HL-60 (cell line): Measurements from ENCODE around the gene CEND1.

Experiments used
- POLR2AphosphoS5 ChIP-seq: IDR thresholded peaks from 2 replicates; pipeline ENCODE4 v1.6.1; 2012; ENCODE audit warnings: low read depth
- REST ChIP-seq: IDR thresholded peaks from 2 replicates; pipeline ENCODE4 v1.6.1; 2012; ENCODE audit warnings: low read depth; ENCODE audit not compliant: insufficient replicate concordance
- TF ChIP-seq, protein P1 (sequence below): IDR thresholded peaks from one replicate; pipeline ENCODE4 v1.5.1; 2011; ENCODE audit warnings: low read length, control low read depth, inconsistent platforms; ENCODE audit not compliant: insufficient read depth

- TF ChIP-seq REST: no peak
- peak; percentile 44; the same call in 1 of the 2 replicates for TF ChIP-seq POLR2AphosphoS5
- TF ChIP-seq, protein P1, sequence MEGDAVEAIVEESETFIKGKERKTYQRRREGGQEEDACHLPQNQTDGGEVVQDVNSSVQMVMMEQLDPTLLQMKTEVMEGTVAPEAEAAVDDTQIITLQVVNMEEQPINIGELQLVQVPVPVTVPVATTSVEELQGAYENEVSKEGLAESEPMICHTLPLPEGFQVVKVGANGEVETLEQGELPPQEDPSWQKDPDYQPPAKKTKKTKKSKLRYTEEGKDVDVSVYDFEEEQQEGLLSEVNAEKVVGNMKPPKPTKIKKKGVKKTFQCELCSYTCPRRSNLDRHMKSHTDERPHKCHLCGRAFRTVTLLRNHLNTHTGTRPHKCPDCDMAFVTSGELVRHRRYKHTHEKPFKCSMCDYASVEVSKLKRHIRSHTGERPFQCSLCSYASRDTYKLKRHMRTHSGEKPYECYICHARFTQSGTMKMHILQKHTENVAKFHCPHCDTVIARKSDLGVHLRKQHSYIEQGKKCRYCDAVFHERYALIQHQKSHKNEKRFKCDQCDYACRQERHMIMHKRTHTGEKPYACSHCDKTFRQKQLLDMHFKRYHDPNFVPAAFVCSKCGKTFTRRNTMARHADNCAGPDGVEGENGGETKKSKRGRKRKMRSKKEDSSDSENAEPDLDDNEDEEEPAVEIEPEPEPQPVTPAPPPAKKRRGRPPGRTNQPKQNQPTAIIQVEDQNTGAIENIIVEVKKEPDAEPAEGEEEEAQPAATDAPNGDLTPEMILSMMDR: no peak
These were observed 13.2 kb downstream of the CEND1 start for GRCh38 chr11:776561-777287.
